Gastroesophageal sphincter (tissue), 4 donors: ENCODE results near the gene CD209. TPM values are rescaled to one million over a fixed set of nuclear protein-coding genes. Genes with fewer than 3 reads are reported as not detected.
A peak's percentile ranks its signal among the peaks of the same experiment; 100 is the strongest.

ENCODE experiments used
- ATAC-seq: fragments of 150-250 bp; one replicate; pipeline ENCODE4 v1.9.1; 2016; ENCODE audit warnings: mild to moderate bottlenecking, moderate library complexity
- H3K27ac ChIP-seq, 4 donors: fragments of 200-600 bp; sonication (generic) in 3 of 4; 1 replicate in 3 of 4; 2 replicates in 1 of 4; pipeline ENCODE4 v1.5.1; 2016 to 2019
- H3K27me3 ChIP-seq: fragments of 200-600 bp; sonication (generic); one replicate; pipeline ENCODE4 v1.5.1; 2019
- H3K36me3 ChIP-seq, 2 donors: fragments of 200-600 bp; sonication (generic); one replicate each; pipeline ENCODE4 v1.5.1; 2019; ENCODE audit warnings: control low read depth in 1 of 2
- H3K4me1 ChIP-seq, 3 donors: fragments of 200-600 bp; sonication (generic); 1 replicate in 2 of 3; 2 replicates in 1 of 3; pipeline ENCODE4 v1.5.1; 2016 to 2019; ENCODE audit warnings: control low read depth in 2 of 3
- H3K4me3 ChIP-seq, 2 donors: fragments of 200-600 bp; sonication (generic); one replicate each; pipeline ENCODE4 v1.5.1; 2019; ENCODE audit warnings: mild to moderate bottlenecking in 1 of 2, moderate library complexity in 1 of 2
- H3K9me3 ChIP-seq, 3 donors: fragments of 200-600 bp; sonication (generic); one replicate each; pipeline ENCODE4 v1.5.1; 2017 to 2019; ENCODE audit warnings: control low read depth in 2 of 3
- CTCF ChIP-seq, 4 experiments: fragments of 200-600 bp in 2 of 4; fragments of 450-650 bp in 2 of 4; sonication (generic) in 1 of 4; IDR thresholded peaks; one replicate each; pipeline ENCODE4 v1.5.1; 2017 to 2019; ENCODE audit warnings: antibody characterized with exemption in 4 of 4, mild to moderate bottlenecking in 2 of 4, moderate library complexity in 2 of 4
- EP300 ChIP-seq: sonication (generic); formaldehyde crosslinking; IDR thresholded peaks from one replicate; pipeline ENCODE4 v1.6.1; 2017; ENCODE audit warnings: antibody characterized with exemption, mild to moderate bottlenecking
- POLR2A ChIP-seq, 2 donors: fragments of 450-650 bp; IDR thresholded peaks; one replicate each; pipeline ENCODE4 v1.6.1; 2017; ENCODE audit warnings: antibody characterized with exemption in 2 of 2, mild to moderate bottlenecking in 2 of 2, moderate library complexity in 1 of 2
- POLR2AphosphoS5 ChIP-seq: sonication (generic); formaldehyde crosslinking; IDR thresholded peaks from one replicate; pipeline ENCODE4 v1.6.1; 2017; ENCODE audit warnings: antibody characterized with exemption
- WGBS, 2 donors: methylation state at CpG; one replicate each; pipeline ENCODE4 v1.1.5; 2018; ENCODE audit warnings: low coverage in 1 of 2; 5-methylcytosine and 5-hydroxymethylcytosine counted together
- total RNA-seq, 4 donors: library from RNA; depleted of rRNA; stranded (reverse); fragments of >200 nt; gene quantifications; one replicate each; pipeline ENCODE4 v1.1.0, GENCODE V29; 2016

CD209 gene
- total RNA-seq, 4 donors from 2014 or later: 0.78 to 11.4 (median 8.0) TPM

- peak overlapping the region in 2 of 4 donors; percentile 17 to 47 for H3K27ac ChIP-seq
- no peaks in the 10 kb centered on the region for H3K4me1 ChIP-seq
- H3K9me3 ChIP-seq: no peaks in the 10 kb centered on the region
- WGBS, 2 donors: 66 to 82% methylated on average over 10 to 12 of the region's 14 CpGs
- no peaks in the 10 kb centered on the region for H3K36me3 ChIP-seq
- TF ChIP-seq CTCF (IDR thresholded peaks at IDR 0.05) (no peak), EP300 (no peak), POLR2A (IDR thresholded peaks at IDR 0.05) (no peak), POLR2AphosphoS5 (no peak)
- no peak overlapping the region for H3K4me3 ChIP-seq
- no peak for ATAC-seq
- peaks cover 65% of the 10 kb centered on the region for H3K27me3 ChIP-seq
Measured at GRCh38 chr19:7706188-7706954, 41.0 kb downstream of the CD209 start.

- ATAC-seq: no peak
- WGBS, 2 donors: 44 to 90% methylated on average over 3 to 16 of the region's 24 CpGs
Measured at GRCh38 chr19:7705387-7706187, 41.7 kb downstream of the CD209 start.

GRCh38 chr19:7704280-7705060 lies 42.9 kb downstream of the CD209 start:
- Histone ChIP-seq H3K27ac (no peak overlapping the region), H3K4me1 (no peaks in the 10 kb centered on the region), H3K36me3 (no peaks in the 10 kb centered on the region), H3K9me3 (no peaks in the 10 kb centered on the region), H3K4me3 (no peak overlapping the region), H3K27me3 (peaks cover 69% of the 10 kb centered on the region)
- TF ChIP-seq POLR2AphosphoS5: no peak
- no peak for TF ChIP-seq POLR2A (IDR thresholded peaks at IDR 0.05)
- TF ChIP-seq CTCF (IDR thresholded peaks at IDR 0.05): no peak
- no peak for TF ChIP-seq EP300
- 100% methylated on average over 3 of the region's 6 CpGs; no CpG with 5 or more reads in 1 of the 2 donors for WGBS, 2 donors
- no peak for ATAC-seq

More at GRCh38 chr19:7705387-7706187, 41.7 kb downstream of the CD209 start:
- H3K36me3 ChIP-seq: no peaks in the 10 kb centered on the region
- H3K4me3 ChIP-seq: no peak overlapping the region
- peaks cover 70% of the 10 kb centered on the region for H3K27me3 ChIP-seq
- no peaks in the 10 kb centered on the region for H3K4me1 ChIP-seq
- TF ChIP-seq POLR2AphosphoS5: no peak
- no peak for TF ChIP-seq CTCF (IDR thresholded peaks at IDR 0.05)
- no peak for TF ChIP-seq EP300
- no peak for TF ChIP-seq POLR2A (IDR thresholded peaks at IDR 0.05)
- H3K27ac ChIP-seq: peak overlapping the region in 2 of 4 donors; percentile 10 to 17
- H3K9me3 ChIP-seq: no peaks in the 10 kb centered on the region

- H3K4me3 ChIP-seq: no peak overlapping the region
- 44 to 62% methylated on average over 8 of the region's 8 CpGs for WGBS, 2 donors
- no peak for ATAC-seq
- no peaks in the 10 kb centered on the region for H3K4me1 ChIP-seq
- H3K36me3 ChIP-seq: no peaks in the 10 kb centered on the region
- TF ChIP-seq POLR2A (IDR thresholded peaks at IDR 0.05) (no peak), EP300 (no peak), POLR2AphosphoS5 (no peak), CTCF (IDR thresholded peaks at IDR 0.05) (no peak)
- H3K27me3 ChIP-seq: peaks cover 73% of the 10 kb centered on the region
- no peaks in the 10 kb centered on the region for H3K9me3 ChIP-seq
- H3K27ac ChIP-seq: no peak overlapping the region
Measured at GRCh38 chr19:7703332-7703731, 44.0 kb downstream of the CD209 start.
